Gastrocnemius medialis (tissue), 4 donors: ENCODE results near the gene SLF1.

ENCODE experiments used
- CTCF ChIP-seq, 5 experiments: fragments of 450-650 bp in 3 of 5; fragments of 200-600 bp in 2 of 5; sonication (generic) in 2 of 5; IDR thresholded peaks in 4 of 5; conservative IDR thresholded peaks in 1 of 5; 1 replicate in 4 of 5; 2 replicates in 1 of 5; pipeline ENCODE4 v1.5.1; 2016 to 2019; ENCODE audit warnings: antibody characterized with exemption in 5 of 5, mild to moderate bottlenecking in 3 of 5, moderate library complexity in 3 of 5
- POLR2A ChIP-seq, 2 donors: fragments of 450-650 bp; IDR thresholded peaks; one replicate each; pipeline ENCODE4 v1.6.1; 2017; ENCODE audit warnings: antibody characterized with exemption in 2 of 2, mild to moderate bottlenecking in 2 of 2, moderate library complexity in 2 of 2

- TF ChIP-seq CTCF (IDR thresholded peaks at IDR 0.05 in 4 of 5, conservative IDR thresholded peaks at IDR 0.05 in 1 of 5): no peak
- TF ChIP-seq POLR2A (IDR thresholded peaks at IDR 0.05): no peak
Observed at GRCh38 chr5:94672746-94673145, 54.3 kb downstream of the SLF1 start.
